ENCODE results near the gene MGAT1. TPM values are rescaled to one million over a fixed set of nuclear protein-coding genes. Genes with fewer than 3 reads are reported as not detected.
"Not testable (repeated sequence)": the region's sequence is repeated elsewhere in the genome, so short reads cannot be mapped to it uniquely, and the experiment has no call there.

The MGAT1 gene
- total and polyA plus RNA-seq, 2 experiments from 2014 or later: 23.7 to 81.4 TPM

DNA sequence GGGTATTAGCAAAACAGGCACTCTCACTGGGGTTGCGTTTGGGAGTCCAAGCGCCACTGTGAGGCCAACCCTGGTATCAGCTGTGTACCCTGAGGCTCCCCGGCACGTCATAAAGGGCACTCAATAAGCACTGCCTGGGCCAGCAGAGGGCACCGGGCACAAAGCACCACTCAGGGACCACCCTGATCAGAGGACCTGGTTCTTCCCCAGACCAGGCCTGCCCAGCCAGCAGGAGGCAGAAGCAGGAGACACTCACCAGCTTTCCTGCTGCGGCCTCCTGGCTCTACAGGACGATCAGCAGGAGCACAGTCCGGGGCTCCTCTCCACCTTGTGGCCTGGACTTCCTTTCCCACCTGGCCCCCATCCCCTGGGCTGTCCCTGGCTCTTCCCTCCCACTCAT, 12.6 kb downstream of the MGAT1 start:
- Histone ChIP-seq H2AFZ (no peak overlapping the region), H3K36me3 (ENCODE audit: insufficient read depth) (no peaks in the 10 kb centered on the region; the same call in 1 of the 2 replicates), H4K20me1 (replicated peaks; ENCODE audit: insufficient read depth) (peaks cover 20% of the 10 kb centered on the region), H3K4me1 (ENCODE audit: insufficient read depth) (peaks cover 29% of the 10 kb centered on the region), H3K4me2 (no peak overlapping the region), H3K79me2 (replicated peaks; ENCODE audit: insufficient read depth) (peaks cover 27% of the 10 kb centered on the region), H3K27ac (ENCODE audit: low read depth) (0 out of 2 replicates have a peak overlapping the region, but pooled peaks have one; percentile 19), H3K9me2 (ENCODE audit: insufficient read depth) (no peaks in the 10 kb centered on the region), H3F3A (replicated peaks; ENCODE audit: low read depth) (peaks cover 11% of the 10 kb centered on the region; the same call in 1 of the 2 replicates), H3K4me3 (no peak overlapping the region), H3K27me3 (ENCODE audit: insufficient read depth) (no peaks in the 10 kb centered on the region)
- Mint-ChIP-seq H3K27ac (no peak overlapping the region), H3K9me3 (no peaks in the 10 kb centered on the region; the same call in 2 of the 3 replicates), H3K36me3 (ENCODE audit: low read depth) (peaks cover 43% of the 10 kb centered on the region), H3K27me3 (ENCODE audit: insufficient read depth, low read depth, poor library complexity) (peaks cover 12% of the 10 kb centered on the region), H3K4me1 (peaks cover 52% of the 10 kb centered on the region), H3K4me3 (no peak overlapping the region; the same call in 2 of the 3 replicates)
- ATAC-seq (peak; percentile 47), DNase-seq (ENCODE audit: low spot score) (peak; percentile 79)
- TF ChIP-seq NANOG (IDR thresholded peaks at IDR 0.05; ENCODE audit: borderline replicate concordance) (no peak), EZH2phosphoT487 (IDR thresholded peaks at IDR 0.05; ENCODE audit: unreplicated experiment) (no peak), STAT1 (IDR thresholded peaks at IDR 0.05; ENCODE audit: unreplicated experiment) (no peak), CREB1 (CRISPR knock-in tag; IDR thresholded peaks at IDR 0.05; ENCODE audit: low read depth) (peak; percentile 32; the same call in 1 of the 2 replicates), POLR2AphosphoS5 (IDR thresholded peaks at IDR 0.05; ENCODE audit: low read depth) (no peak), ZNF114 (CRISPR knock-in tag; IDR thresholded peaks at IDR 0.05) (no peak), JUNB (IDR thresholded peaks at IDR 0.05; ENCODE audit: unreplicated experiment) (no peak), ZNF331 (CRISPR knock-in tag; IDR thresholded peaks at IDR 0.05; ENCODE audit: low read depth) (no peak)
- TF ChIP-seq, protein P1, sequence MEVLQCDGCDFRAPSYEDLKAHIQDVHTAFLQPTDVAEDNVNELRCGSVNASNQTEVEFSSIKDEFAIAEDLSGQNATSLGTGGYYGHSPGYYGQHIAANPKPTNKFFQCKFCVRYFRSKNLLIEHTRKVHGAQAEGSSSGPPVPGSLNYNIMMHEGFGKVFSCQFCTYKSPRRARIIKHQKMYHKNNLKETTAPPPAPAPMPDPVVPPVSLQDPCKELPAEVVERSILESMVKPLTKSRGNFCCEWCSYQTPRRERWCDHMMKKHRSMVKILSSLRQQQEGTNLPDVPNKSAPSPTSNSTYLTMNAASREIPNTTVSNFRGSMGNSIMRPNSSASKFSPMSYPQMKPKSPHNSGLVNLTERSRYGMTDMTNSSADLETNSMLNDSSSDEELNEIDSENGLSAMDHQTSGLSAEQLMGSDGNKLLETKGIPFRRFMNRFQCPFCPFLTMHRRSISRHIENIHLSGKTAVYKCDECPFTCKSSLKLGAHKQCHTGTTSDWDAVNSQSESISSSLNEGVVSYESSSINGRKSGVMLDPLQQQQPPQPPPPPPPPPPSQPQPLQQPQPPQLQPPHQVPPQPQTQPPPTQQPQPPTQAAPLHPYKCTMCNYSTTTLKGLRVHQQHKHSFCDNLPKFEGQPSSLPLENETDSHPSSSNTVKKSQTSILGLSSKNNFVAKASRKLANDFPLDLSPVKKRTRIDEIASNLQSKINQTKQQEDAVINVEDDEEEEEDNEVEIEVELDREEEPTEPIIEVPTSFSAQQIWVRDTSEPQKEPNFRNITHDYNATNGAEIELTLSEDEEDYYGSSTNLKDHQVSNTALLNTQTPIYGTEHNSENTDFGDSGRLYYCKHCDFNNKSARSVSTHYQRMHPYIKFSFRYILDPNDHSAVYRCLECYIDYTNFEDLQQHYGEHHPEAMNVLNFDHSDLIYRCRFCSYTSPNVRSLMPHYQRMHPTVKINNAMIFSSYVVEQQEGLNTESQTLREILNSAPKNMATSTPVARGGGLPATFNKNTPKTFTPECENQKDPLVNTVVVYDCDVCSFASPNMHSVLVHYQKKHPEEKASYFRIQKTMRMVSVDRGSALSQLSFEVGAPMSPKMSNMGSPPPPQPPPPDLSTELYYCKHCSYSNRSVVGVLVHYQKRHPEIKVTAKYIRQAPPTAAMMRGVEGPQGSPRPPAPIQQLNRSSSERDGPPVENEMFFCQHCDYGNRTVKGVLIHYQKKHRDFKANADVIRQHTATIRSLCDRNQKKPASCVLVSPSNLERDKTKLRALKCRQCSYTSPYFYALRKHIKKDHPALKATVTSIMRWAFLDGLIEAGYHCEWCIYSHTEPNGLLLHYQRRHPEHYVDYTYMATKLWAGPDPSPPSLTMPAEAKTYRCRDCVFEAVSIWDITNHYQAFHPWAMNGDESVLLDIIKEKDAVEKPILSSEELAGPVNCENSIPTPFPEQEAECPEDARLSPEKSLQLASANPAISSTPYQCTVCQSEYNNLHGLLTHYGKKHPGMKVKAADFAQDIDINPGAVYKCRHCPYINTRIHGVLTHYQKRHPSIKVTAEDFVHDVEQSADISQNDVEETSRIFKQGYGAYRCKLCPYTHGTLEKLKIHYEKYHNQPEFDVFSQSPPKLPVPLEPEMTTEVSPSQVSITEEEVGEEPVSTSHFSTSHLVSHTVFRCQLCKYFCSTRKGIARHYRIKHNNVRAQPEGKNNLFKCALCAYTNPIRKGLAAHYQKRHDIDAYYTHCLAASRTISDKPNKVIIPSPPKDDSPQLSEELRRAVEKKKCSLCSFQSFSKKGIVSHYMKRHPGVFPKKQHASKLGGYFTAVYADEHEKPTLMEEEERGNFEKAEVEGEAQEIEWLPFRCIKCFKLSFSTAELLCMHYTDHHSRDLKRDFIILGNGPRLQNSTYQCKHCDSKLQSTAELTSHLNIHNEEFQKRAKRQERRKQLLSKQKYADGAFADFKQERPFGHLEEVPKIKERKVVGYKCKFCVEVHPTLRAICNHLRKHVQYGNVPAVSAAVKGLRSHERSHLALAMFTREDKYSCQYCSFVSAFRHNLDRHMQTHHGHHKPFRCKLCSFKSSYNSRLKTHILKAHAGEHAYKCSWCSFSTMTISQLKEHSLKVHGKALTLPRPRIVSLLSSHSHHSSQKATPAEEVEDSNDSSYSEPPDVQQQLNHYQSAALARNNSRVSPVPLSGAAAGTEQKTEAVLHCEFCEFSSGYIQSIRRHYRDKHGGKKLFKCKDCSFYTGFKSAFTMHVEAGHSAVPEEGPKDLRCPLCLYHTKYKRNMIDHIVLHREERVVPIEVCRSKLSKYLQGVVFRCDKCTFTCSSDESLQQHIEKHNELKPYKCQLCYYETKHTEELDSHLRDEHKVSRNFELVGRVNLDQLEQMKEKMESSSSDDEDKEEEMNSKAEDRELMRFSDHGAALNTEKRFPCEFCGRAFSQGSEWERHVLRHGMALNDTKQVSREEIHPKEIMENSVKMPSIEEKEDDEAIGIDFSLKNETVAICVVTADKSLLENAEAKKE (CRISPR knock-in tag; IDR thresholded peaks at IDR 0.05): no peak
- TF ChIP-seq, protein P2, sequence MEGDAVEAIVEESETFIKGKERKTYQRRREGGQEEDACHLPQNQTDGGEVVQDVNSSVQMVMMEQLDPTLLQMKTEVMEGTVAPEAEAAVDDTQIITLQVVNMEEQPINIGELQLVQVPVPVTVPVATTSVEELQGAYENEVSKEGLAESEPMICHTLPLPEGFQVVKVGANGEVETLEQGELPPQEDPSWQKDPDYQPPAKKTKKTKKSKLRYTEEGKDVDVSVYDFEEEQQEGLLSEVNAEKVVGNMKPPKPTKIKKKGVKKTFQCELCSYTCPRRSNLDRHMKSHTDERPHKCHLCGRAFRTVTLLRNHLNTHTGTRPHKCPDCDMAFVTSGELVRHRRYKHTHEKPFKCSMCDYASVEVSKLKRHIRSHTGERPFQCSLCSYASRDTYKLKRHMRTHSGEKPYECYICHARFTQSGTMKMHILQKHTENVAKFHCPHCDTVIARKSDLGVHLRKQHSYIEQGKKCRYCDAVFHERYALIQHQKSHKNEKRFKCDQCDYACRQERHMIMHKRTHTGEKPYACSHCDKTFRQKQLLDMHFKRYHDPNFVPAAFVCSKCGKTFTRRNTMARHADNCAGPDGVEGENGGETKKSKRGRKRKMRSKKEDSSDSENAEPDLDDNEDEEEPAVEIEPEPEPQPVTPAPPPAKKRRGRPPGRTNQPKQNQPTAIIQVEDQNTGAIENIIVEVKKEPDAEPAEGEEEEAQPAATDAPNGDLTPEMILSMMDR (conservative IDR thresholded peaks at IDR 0.05; ENCODE audit: low read depth in 2 of 2): peak; percentile 58 to 76

GRCh38 chr5:180788651-180789410, 13.8 kb downstream of the MGAT1 start:
- H3K27me3 Mint-ChIP-seq (ENCODE audit: insufficient read depth, low read depth, poor library complexity): peaks cover 12% of the 10 kb centered on the region
- peaks cover 29% of the 10 kb centered on the region for H3K4me1 ChIP-seq (ENCODE audit: insufficient read depth)
- H3K4me1 Mint-ChIP-seq: peaks cover 60% of the 10 kb centered on the region
- not testable (repeated sequence) for H2AFZ ChIP-seq; H3K27ac Mint-ChIP-seq; H3K4me3 Mint-ChIP-seq; ATAC-seq; H3K36me3 ChIP-seq (ENCODE audit: insufficient read depth); H3K9me3 Mint-ChIP-seq; DNase-seq (ENCODE audit: low spot score); H3K27ac ChIP-seq (ENCODE audit: low read depth); H3K9me2 ChIP-seq (ENCODE audit: insufficient read depth); H3K4me3 ChIP-seq; H3K27me3 ChIP-seq (ENCODE audit: insufficient read depth); H3K4me2 ChIP-seq
- peaks cover 40% of the 10 kb centered on the region for H3K36me3 Mint-ChIP-seq (ENCODE audit: low read depth)
- H4K20me1 ChIP-seq (replicated peaks; ENCODE audit: insufficient read depth): peaks cover 10% of the 10 kb centered on the region
- H3F3A ChIP-seq (replicated peaks; ENCODE audit: low read depth): peaks cover 11% of the 10 kb centered on the region; the same call in 1 of the 2 replicates
- H3K79me2 ChIP-seq (replicated peaks; ENCODE audit: insufficient read depth): peaks cover 15% of the 10 kb centered on the region
